BJ (cell line): ENCODE data around the gene VWA8. TPM values are rescaled to one million over a fixed set of nuclear protein-coding genes. Genes with fewer than 3 reads are reported as not detected.

Experiments
- CTCF ChIA-PET: fragments of 350-600 bp; formaldehyde crosslinking; extraction: SDS; loops from one replicate; lab custom pipeline; 2021; ENCODE audit warnings: antibody characterized with exemption, inconsistent platforms; lab: Yijun Ruan, JAX
- POLR2A ChIA-PET: fragments of 300-600 bp; sonication (Branson Sonifier 250); formaldehyde crosslinking; extraction: SDS; loops from one replicate; lab custom pipeline; 2021; ENCODE audit warnings: antibody characterized with exemption; lab: Charles Lee
- DNase-seq: peaks from one replicate; pipeline ENCODE4 v3.0.0-alpha.2; 2011; ENCODE audit warnings: low read depth
- H3K27me3 ChIP-seq: 2 replicates; pipeline ENCODE4 v1.6.0; 2011; ENCODE audit warnings: low read length; ENCODE audit not compliant: control insufficient read depth, insufficient read depth
- H3K36me3 ChIP-seq: 2 replicates; pipeline ENCODE4 v1.5.1; 2011; ENCODE audit warnings: low read length; ENCODE audit not compliant: control insufficient read depth, insufficient read depth
- H3K4me3 ChIP-seq: 2 replicates; pipeline ENCODE4 v1.5.1; 2011; ENCODE audit warnings: low read depth, mild to moderate bottlenecking, control low read depth, low read length
- CTCF ChIP-seq: IDR thresholded peaks from 2 replicates; pipeline ENCODE4 v1.5.1; 2011; ENCODE audit warnings: low read depth, mild to moderate bottlenecking, control low read depth, inconsistent platforms, low read length, moderate library complexity; ENCODE audit not compliant: insufficient read depth
- polyA plus RNA-seq: library from polyadenylated mRNA; depleted of rRNA; stranded (reverse); fragments of >200 nt; gene quantifications from 2 replicates; pipeline ENCODE4 v1.2.3, GENCODE V29; 2011

Gene VWA8
- polyA plus RNA-seq, 1 experiment, result 5.9 TPM

GRCh38 chr13:42000846-42001245 lies 39.9 kb upstream of the VWA8 start:
- DNase-seq, result no peak
- ChIA-PET CTCF (interaction anchor here (1.3 kb wide), 1 partner anchor 13 kb away, joined by 4 read pairs; no protein-coding TSS in a partner anchor), POLR2A (no interaction called here)
- Histone ChIP-seq H3K27me3 (peaks cover 2% of the 10 kb centered on the region; the same call in 1 of the 2 replicates), H3K36me3 (no peaks in the 10 kb centered on the region), H3K4me3 (no peak overlapping the region)
- TF ChIP-seq CTCF, result no peak

GRCh38 chr13:41997396-41997795 lies 36.5 kb upstream of the VWA8 start:
- no peaks in the 10 kb centered on the region for H3K36me3 ChIP-seq
- POLR2A ChIA-PET, result no interaction called here
- H3K27me3 ChIP-seq, result peaks cover 4% of the 10 kb centered on the region; the same call in 1 of the 2 replicates
- no peak overlapping the region for H3K4me3 ChIP-seq
- DNase-seq, result no peak
- TF ChIP-seq CTCF, result no peak
- CTCF ChIA-PET, result interaction anchor here (0.6 kb wide), 1 partner anchor 66 kb away, joined by 3 read pairs; no protein-coding TSS in a partner anchor

- Histone ChIP-seq H3K27me3 (peaks cover 4% of the 10 kb centered on the region; the same call in 1 of the 2 replicates), H3K36me3 (no peaks in the 10 kb centered on the region), H3K4me3 (no peak overlapping the region)
- ChIA-PET POLR2A (no interaction called here), CTCF (interaction anchor here (1.6 kb wide), 1 partner anchor 53 kb away, joined by 3 read pairs; no protein-coding TSS in a partner anchor)
- TF ChIP-seq CTCF, result no peak
- DNase-seq, result no peak
Measured at GRCh38 chr13:41995946-41996345, 35.0 kb upstream of the VWA8 start.

- no peak for TF ChIP-seq CTCF
- ChIA-PET POLR2A (no interaction called here), CTCF (interaction anchor here (1.6 kb wide), 1 partner anchor 53 kb away, joined by 3 read pairs; no protein-coding TSS in a partner anchor)
- no peak overlapping the region for H3K4me3 ChIP-seq
- H3K36me3 ChIP-seq, result no peaks in the 10 kb centered on the region
- peaks cover 4% of the 10 kb centered on the region; the same call in 1 of the 2 replicates for H3K27me3 ChIP-seq
- DNase-seq, result no peak
Measured at GRCh38 chr13:41995336-41995735, 34.4 kb upstream of the VWA8 start.

- no peak overlapping the region for H3K4me3 ChIP-seq
- no peaks in the 10 kb centered on the region for H3K36me3 ChIP-seq
- ChIA-PET CTCF (no interaction called here), POLR2A (interaction anchor here (0.7 kb wide), 1 partner anchor 53 kb away, joined by 3 read pairs; no protein-coding TSS in a partner anchor)
- DNase-seq, result no peak
- H3K27me3 ChIP-seq, result peaks cover 4% of the 10 kb centered on the region; the same call in 1 of the 2 replicates
- no peak for TF ChIP-seq CTCF
Measured at GRCh38 chr13:41994696-41995095, 33.8 kb upstream of the VWA8 start.
